ENCODE measurements around the gene ASB11.
A peak's percentile ranks its signal among the peaks of the same experiment; 100 is the strongest.

Gene ASB11

GRCh38 chrX:15322072-15322471, 6.6 kb upstream of the ASB11 start:
- no peaks in the 10 kb centered on the region for H3K9me3 ChIP-seq
- H3K27ac ChIP-seq = peak overlapping the region; percentile 76
- H3K36me3 ChIP-seq = no peaks in the 10 kb centered on the region
- H3K4me3 ChIP-seq (ENCODE audit: low read depth in 1 of 2, low read length in 1 of 2) = no peak overlapping the region
- peaks cover 8% of the 10 kb centered on the region in 2 experiments for H3K4me1 ChIP-seq (ENCODE audit: control insufficient read depth in 1 of 2, insufficient read depth in 1 of 2, low read depth in 1 of 2, low read length in 1 of 2)
- no peak for TF ChIP-seq CTCF (IDR thresholded peaks at IDR 0.05)
- H3K27me3 ChIP-seq = no peaks in the 10 kb centered on the region

GRCh38 chrX:15321447-15321846, 6.0 kb upstream of the ASB11 start:
- H3K9me3 ChIP-seq = no peaks in the 10 kb centered on the region
- H3K27me3 ChIP-seq = no peaks in the 10 kb centered on the region
- no peak for TF ChIP-seq CTCF (IDR thresholded peaks at IDR 0.05)
- H3K27ac ChIP-seq = peak overlapping the region; percentile 76
- no peak overlapping the region for H3K4me3 ChIP-seq (ENCODE audit: low read depth in 1 of 2, low read length in 1 of 2)
- H3K36me3 ChIP-seq = no peaks in the 10 kb centered on the region
- peaks cover 8% of the 10 kb centered on the region in 2 experiments for H3K4me1 ChIP-seq (ENCODE audit: control insufficient read depth in 1 of 2, insufficient read depth in 1 of 2, low read depth in 1 of 2, low read length in 1 of 2)

- H3K36me3 ChIP-seq = no peaks in the 10 kb centered on the region
- H3K4me1 ChIP-seq (ENCODE audit: control insufficient read depth in 1 of 2, insufficient read depth in 1 of 2, low read depth in 1 of 2, low read length in 1 of 2) = peaks cover 8% of the 10 kb centered on the region in 2 experiments
- H3K4me3 ChIP-seq (ENCODE audit: low read depth in 1 of 2, low read length in 1 of 2) = no peak overlapping the region
- H3K9me3 ChIP-seq = no peaks in the 10 kb centered on the region
- H3K27ac ChIP-seq = no peak overlapping the region
- TF ChIP-seq CTCF (IDR thresholded peaks at IDR 0.05) = no peak
- H3K27me3 ChIP-seq = no peaks in the 10 kb centered on the region
Measured at GRCh38 chrX:15320297-15320696, 4.9 kb upstream of the ASB11 start.

GRCh38 chrX:15319075-15319474, 3.6 kb upstream of the ASB11 start:
- no peak overlapping the region for H3K4me3 ChIP-seq (ENCODE audit: low read depth in 1 of 2, low read length in 1 of 2)
- no peak overlapping the region for H3K27ac ChIP-seq
- no peaks in the 10 kb centered on the region for H3K36me3 ChIP-seq
- H3K4me1 ChIP-seq (ENCODE audit: control insufficient read depth in 1 of 2, insufficient read depth in 1 of 2, low read depth in 1 of 2, low read length in 1 of 2) = peaks cover 8% of the 10 kb centered on the region in 2 experiments
- H3K9me3 ChIP-seq = no peaks in the 10 kb centered on the region
- no peak for TF ChIP-seq CTCF (IDR thresholded peaks at IDR 0.05)
- H3K27me3 ChIP-seq = no peaks in the 10 kb centered on the region

- no peak for TF ChIP-seq CTCF (IDR thresholded peaks at IDR 0.05)
- Histone ChIP-seq H3K36me3 (no peaks in the 10 kb centered on the region), H3K27me3 (no peaks in the 10 kb centered on the region), H3K4me1 (ENCODE audit: control insufficient read depth in 1 of 2, insufficient read depth in 1 of 2, low read depth in 1 of 2, low read length in 1 of 2) (no peaks in the 10 kb centered on the region), H3K4me3 (ENCODE audit: low read depth in 1 of 2, low read length in 1 of 2) (no peak overlapping the region), H3K9me3 (no peaks in the 10 kb centered on the region), H3K27ac (no peak overlapping the region)
Measured at GRCh38 chrX:15314472-15314871, 968 bp downstream of the ASB11 start.

- Histone ChIP-seq H3K4me1 (ENCODE audit: control insufficient read depth in 1 of 2, insufficient read depth in 1 of 2, low read depth in 1 of 2, low read length in 1 of 2) (no peaks in the 10 kb centered on the region), H3K27me3 (no peaks in the 10 kb centered on the region), H3K36me3 (no peaks in the 10 kb centered on the region), H3K9me3 (no peaks in the 10 kb centered on the region), H3K27ac (no peak overlapping the region), H3K4me3 (ENCODE audit: low read depth in 1 of 2, low read length in 1 of 2) (no peak overlapping the region)
- TF ChIP-seq CTCF (IDR thresholded peaks at IDR 0.05) = no peak
Measured at GRCh38 chrX:15311119-15311518, 4.3 kb downstream of the ASB11 start.

Measured in neutrophil (primary cell).